ENCODE results near the gene RFPL1.
"Not testable (repeated sequence)": the region's sequence is repeated elsewhere in the genome, so short reads cannot be mapped to it uniquely, and the experiment has no call there.

DNA sequence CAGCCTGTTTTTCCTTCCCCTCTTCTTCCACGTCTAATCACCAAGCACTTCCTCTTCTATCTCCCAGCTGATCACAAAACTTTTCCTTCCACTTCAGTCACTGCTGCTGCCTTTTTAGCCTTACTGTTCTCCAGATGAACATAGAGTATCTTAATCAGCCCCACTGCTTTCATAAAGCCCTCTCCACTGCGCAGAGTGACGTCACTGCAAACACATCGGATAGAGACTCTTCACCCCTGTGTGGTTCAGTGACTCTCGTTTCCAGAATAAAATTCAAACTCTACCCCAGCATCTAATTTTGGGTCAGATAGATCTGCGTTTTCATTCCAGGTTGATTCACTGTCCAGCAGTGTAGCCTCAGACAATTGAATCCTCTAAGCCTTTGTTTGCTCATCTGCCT lies 36.8 kb upstream of the RFPL1 start:
- TF ChIP-seq, protein P1, sequence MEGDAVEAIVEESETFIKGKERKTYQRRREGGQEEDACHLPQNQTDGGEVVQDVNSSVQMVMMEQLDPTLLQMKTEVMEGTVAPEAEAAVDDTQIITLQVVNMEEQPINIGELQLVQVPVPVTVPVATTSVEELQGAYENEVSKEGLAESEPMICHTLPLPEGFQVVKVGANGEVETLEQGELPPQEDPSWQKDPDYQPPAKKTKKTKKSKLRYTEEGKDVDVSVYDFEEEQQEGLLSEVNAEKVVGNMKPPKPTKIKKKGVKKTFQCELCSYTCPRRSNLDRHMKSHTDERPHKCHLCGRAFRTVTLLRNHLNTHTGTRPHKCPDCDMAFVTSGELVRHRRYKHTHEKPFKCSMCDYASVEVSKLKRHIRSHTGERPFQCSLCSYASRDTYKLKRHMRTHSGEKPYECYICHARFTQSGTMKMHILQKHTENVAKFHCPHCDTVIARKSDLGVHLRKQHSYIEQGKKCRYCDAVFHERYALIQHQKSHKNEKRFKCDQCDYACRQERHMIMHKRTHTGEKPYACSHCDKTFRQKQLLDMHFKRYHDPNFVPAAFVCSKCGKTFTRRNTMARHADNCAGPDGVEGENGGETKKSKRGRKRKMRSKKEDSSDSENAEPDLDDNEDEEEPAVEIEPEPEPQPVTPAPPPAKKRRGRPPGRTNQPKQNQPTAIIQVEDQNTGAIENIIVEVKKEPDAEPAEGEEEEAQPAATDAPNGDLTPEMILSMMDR (IDR thresholded peaks at IDR 0.05), result not testable (repeated sequence)
- TF ChIP-seq POLR2A (IDR thresholded peaks at IDR 0.05), result not testable (repeated sequence)

Data from vagina (tissue), 2 donors.